Gastrocnemius medialis (tissue), 4 donors: ENCODE results near the gene CACNG7. TPM values are rescaled to one million over a fixed set of nuclear protein-coding genes. Genes with fewer than 3 reads are reported as not detected.

Source experiments
- ATAC-seq, 2 donors: fragments of 150-250 bp; one replicate each; pipeline ENCODE4 v1.9.1; 2016
- DNase-seq, 2 donors: peaks; one replicate each; pipeline ENCODE4 v3.0.0-alpha.2; 2019
- H3K27ac ChIP-seq, 4 donors: fragments of 200-600 bp; sonication (generic); 1 replicate in 1 of 4; 2 replicates in 3 of 4; pipeline ENCODE4 v1.5.1; 2016 to 2018; ENCODE audit warnings: mild to moderate bottlenecking in 2 of 4, moderate library complexity in 1 of 4
- H3K27me3 ChIP-seq, 3 donors: fragments of 200-600 bp; sonication (generic) in 2 of 3; 1 replicate in 1 of 3; 2 replicates in 2 of 3; pipeline versions ENCODE4 v1.5.1 to v1.6.0; 2016 to 2019; ENCODE audit warnings: mild to moderate bottlenecking in 1 of 3, moderate library complexity in 1 of 3
- H3K36me3 ChIP-seq, 2 donors: fragments of 200-600 bp; sonication (generic) in 1 of 2; one replicate each; pipeline ENCODE4 v1.5.1; 2017 to 2018
- H3K4me1 ChIP-seq, 2 donors: fragments of 200-600 bp; sonication (generic) in 1 of 2; one replicate each; pipeline ENCODE4 v1.5.1; 2016 to 2017; ENCODE audit warnings: mild to moderate bottlenecking in 2 of 2
- H3K4me3 ChIP-seq, 4 donors: fragments of 200-600 bp; sonication (generic) in 3 of 4; 1 replicate in 1 of 4; 2 replicates in 3 of 4; pipeline ENCODE4 v1.5.1; 2016 to 2019; ENCODE audit warnings: mild to moderate bottlenecking in 2 of 4
- H3K9me3 ChIP-seq, 3 donors: fragments of 200-600 bp; sonication (generic) in 2 of 3; 1 replicate in 1 of 3; 2 replicates in 2 of 3; pipeline ENCODE4 v1.5.1; 2016 to 2019
- CTCF ChIP-seq, 5 experiments: fragments of 450-650 bp in 3 of 5; fragments of 200-600 bp in 2 of 5; sonication (generic) in 2 of 5; IDR thresholded peaks in 4 of 5; conservative IDR thresholded peaks in 1 of 5; 1 replicate in 4 of 5; 2 replicates in 1 of 5; pipeline ENCODE4 v1.5.1; 2016 to 2019; ENCODE audit warnings: antibody characterized with exemption in 5 of 5, mild to moderate bottlenecking in 3 of 5, moderate library complexity in 3 of 5
- POLR2A ChIP-seq, 2 donors: fragments of 450-650 bp; IDR thresholded peaks; one replicate each; pipeline ENCODE4 v1.6.1; 2017; ENCODE audit warnings: antibody characterized with exemption in 2 of 2, mild to moderate bottlenecking in 2 of 2, moderate library complexity in 2 of 2
- in situ Hi-C, 4 donors: fragments of 200-750 bp; cut with MboI; loops; one replicate each; pipeline versions ENCODE4 v1.15.0 to v1.8.0; 2017; ENCODE audit warnings: low sequenced_read_pairs in 4 of 4
- intact Hi-C: fragments of 100-400 bp; cut with DNase I; formaldehyde crosslinking; loops from one replicate; pipeline ENCODE4 v1.15.1; 2023; ENCODE audit warnings: low total_unique reads
- total RNA-seq, 4 donors: library from RNA; depleted of rRNA; stranded (reverse); fragments of >200 nt; gene quantifications; one replicate each; pipeline versions ENCODE4 v1.1.0 to v1.2.3, GENCODE V29; 2016

CACNG7 gene
- total RNA-seq, 4 donors from 2014 or later: not detected

GRCh38 chr19:53978975-53979801 is 70.1 kb downstream of the CACNG7 start:
- in situ Hi-C loops: loop anchor here in 1 of 4 donors (10.0 kb wide), 1 partner anchor 136 kb away; the partner anchor contains the start of genes PRPF31 and TFPT
- TF ChIP-seq POLR2A (IDR thresholded peaks at IDR 0.05): no peak
- no peak for TF ChIP-seq CTCF (IDR thresholded peaks at IDR 0.05 in 4 of 5, conservative IDR thresholded peaks at IDR 0.05 in 1 of 5)
- Histone ChIP-seq H3K36me3 (no peaks in the 10 kb centered on the region), H3K27me3 (peaks cover 3 to 19% (median 5%) of the 10 kb centered on the region in 3 donors), H3K4me1 (peaks cover 13 to 18% of the 10 kb centered on the region in 2 donors), H3K27ac (peak overlapping the region in 3 of 4 donors; percentile 73 to 89 (median 88)), H3K9me3 (no peaks in the 10 kb centered on the region), H3K4me3 (peak overlapping the region; percentile 41 to 68 (median 51))
- intact Hi-C loops: loop anchor here (5.0 kb wide), 3 partner anchors 123 to 547 kb away; partner anchors contain the start of genes NDUFA3, OSCAR, RPS9 and ZNF761
- no peak for DNase-seq
- no peak for ATAC-seq

GRCh38 chr19:53980539-53981375 is 71.7 kb downstream of the CACNG7 start:
- Histone ChIP-seq H3K36me3 (no peaks in the 10 kb centered on the region), H3K9me3 (no peaks in the 10 kb centered on the region), H3K27ac (peak overlapping the region; percentile 48 to 89 (median 80)), H3K4me1 (peaks cover 13 to 18% of the 10 kb centered on the region in 2 donors), H3K4me3 (peak overlapping the region; percentile 41 to 68 (median 51)), H3K27me3 (peaks cover 3 to 19% (median 5%) of the 10 kb centered on the region in 3 donors)
- DNase-seq: peak in 1 of 2 donors; percentile 65
- TF ChIP-seq POLR2A (IDR thresholded peaks at IDR 0.05) (no peak), CTCF (IDR thresholded peaks at IDR 0.05 in 4 of 5, conservative IDR thresholded peaks at IDR 0.05 in 1 of 5) (no peak)
- intact Hi-C loops: loop anchor here (5.0 to 10.0 kb wide), 2 partner anchors 42 to 484 kb away; partner anchors contain the start of gene LENG9
- ATAC-seq: peak; percentile 34 to 49
- in situ Hi-C loops: no loop called here

GRCh38 chr19:53981376-53981951 is 72.4 kb downstream of the CACNG7 start:
- in situ Hi-C loops: no loop called here
- H3K4me3 ChIP-seq: peak overlapping the region in 2 of 4 donors; percentile 31 to 50
- H3K27me3 ChIP-seq: peaks cover 3 to 16% (median 5%) of the 10 kb centered on the region in 3 donors
- H3K27ac ChIP-seq: peak overlapping the region in 3 of 4 donors; percentile 73 to 89 (median 88)
- no peaks in the 10 kb centered on the region for H3K36me3 ChIP-seq
- no peak for ATAC-seq
- intact Hi-C loops: loop anchor here (5.0 to 10.0 kb wide), 2 partner anchors 41 to 483 kb away; partner anchors contain the start of gene LENG9
- TF ChIP-seq POLR2A (IDR thresholded peaks at IDR 0.05) (no peak), CTCF (IDR thresholded peaks at IDR 0.05 in 4 of 5, conservative IDR thresholded peaks at IDR 0.05 in 1 of 5) (no peak)
- no peaks in the 10 kb centered on the region for H3K9me3 ChIP-seq
- DNase-seq: no peak
- peaks cover 13 to 18% of the 10 kb centered on the region in 2 donors for H3K4me1 ChIP-seq

GRCh38 chr19:53982001-53982451 is 72.9 kb downstream of the CACNG7 start:
- Histone ChIP-seq H3K27ac (peak overlapping the region; percentile 50 to 89 (median 80)), H3K9me3 (no peaks in the 10 kb centered on the region), H3K4me1 (peaks cover 13 to 18% of the 10 kb centered on the region in 2 donors), H3K36me3 (no peaks in the 10 kb centered on the region), H3K27me3 (peaks cover 3 to 16% (median 5%) of the 10 kb centered on the region in 3 donors), H3K4me3 (peak overlapping the region; percentile 46 to 55 (median 48))
- intact Hi-C loops: loop anchor here (5.0 to 10.0 kb wide), 2 partner anchors 40 to 483 kb away; partner anchors contain the start of gene LENG9
- ATAC-seq: no peak
- TF ChIP-seq POLR2A (IDR thresholded peaks at IDR 0.05) (no peak), CTCF (IDR thresholded peaks at IDR 0.05 in 4 of 5, conservative IDR thresholded peaks at IDR 0.05 in 1 of 5) (no peak)
- peak in 1 of 2 donors; percentile 14 for DNase-seq
- in situ Hi-C loops: no loop called here
